ENCODE measurements around the gene DEFB131A.
"Not testable (repeated sequence)": the region's sequence is repeated elsewhere in the genome, so short reads cannot be mapped to it uniquely, and the experiment has no call there.

Gene DEFB131A, protein sequence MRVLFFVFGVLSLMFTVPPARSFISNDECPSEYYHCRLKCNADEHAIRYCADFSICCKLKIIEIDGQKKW

DNA sequence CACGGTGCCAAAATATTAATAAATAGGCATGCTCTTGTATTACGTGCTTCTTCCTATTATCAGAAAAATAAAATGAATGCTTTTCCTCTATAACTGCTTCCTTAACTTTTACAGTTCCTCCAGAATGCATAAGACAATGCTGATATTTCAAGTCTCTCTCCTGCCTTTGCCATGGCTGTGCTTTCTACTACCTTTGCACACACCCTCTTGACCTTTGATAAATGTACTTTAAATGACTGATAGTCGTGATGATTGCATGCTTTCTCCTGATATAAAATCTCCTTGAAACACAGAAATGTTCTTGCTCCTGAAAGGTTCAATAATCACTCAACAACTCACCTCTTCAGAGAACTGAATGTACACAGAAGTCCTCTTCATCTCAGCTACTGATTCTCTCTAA is at the start of gene DEFB131A:
Gene DEFB131A (plus strand): TSS at position 301 of the 400 bp plus-strand sequence. CDS start 120 bp downstream, outside the sequence.
- ATAC-seq, DNase-seq: not testable (repeated sequence)

DNA sequence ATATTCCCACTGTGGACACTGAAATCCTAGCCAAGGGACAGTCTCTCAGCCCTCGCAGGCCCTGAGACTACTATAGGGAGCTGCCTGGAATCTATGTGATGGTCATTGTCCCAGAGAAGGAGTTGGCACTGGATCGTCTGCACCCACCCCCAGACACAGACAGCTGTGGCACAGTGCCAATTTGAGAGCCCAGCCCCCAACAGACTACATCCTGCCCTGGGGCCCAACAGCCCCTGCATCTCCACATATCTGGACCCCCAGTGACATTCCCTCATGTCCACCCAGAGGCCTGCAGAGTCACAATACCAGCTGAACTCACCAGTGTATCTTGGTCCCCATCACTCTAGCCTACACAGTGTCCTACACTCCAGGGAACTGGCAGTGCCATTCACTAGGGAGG is 38.4 kb upstream of the DEFB131A start:
- not testable (repeated sequence) for DNase-seq, ATAC-seq

DNA sequence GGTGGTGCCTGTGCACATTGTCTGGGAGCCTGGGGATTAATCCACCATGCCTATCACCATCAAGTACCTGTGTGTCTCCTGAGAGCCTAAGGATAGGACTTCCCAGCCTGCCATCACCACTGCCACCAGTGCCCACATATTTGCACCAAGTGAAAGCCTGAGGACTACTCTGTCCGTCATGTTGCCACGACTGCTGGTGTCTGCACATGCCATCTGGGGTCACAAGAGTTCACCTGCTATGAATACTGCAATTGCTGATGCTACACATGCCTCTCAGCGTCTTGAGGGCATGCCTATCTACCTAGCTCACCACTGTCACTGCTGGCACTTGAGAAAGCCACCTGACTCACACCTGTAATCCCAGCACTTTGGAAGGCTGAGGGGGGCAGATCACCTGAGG is 37.7 kb upstream of the DEFB131A start:
- DNase-seq, ATAC-seq: not testable (repeated sequence)

DNA sequence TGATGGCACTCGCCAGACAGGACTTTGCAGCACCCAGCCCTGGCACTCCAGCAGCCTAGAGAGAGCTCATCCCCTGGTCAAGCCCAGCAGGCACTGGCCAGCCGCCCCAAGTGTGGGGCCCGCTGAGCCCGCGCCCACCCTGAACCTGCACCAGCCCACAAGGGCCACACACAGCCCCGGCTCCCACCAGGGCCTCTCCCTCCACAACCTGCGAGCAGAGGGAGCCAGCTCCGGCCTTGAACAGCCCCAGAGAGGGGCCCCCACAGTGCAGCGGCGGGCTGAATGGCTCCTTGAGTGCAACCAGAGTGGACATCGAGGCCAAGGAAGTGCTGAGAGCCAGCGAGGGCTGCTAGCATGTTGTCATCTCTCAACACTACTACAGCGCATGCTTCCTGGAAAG is 34.4 kb upstream of the DEFB131A start:
- no peak for DNase-seq
- ATAC-seq = no peak

DNA sequence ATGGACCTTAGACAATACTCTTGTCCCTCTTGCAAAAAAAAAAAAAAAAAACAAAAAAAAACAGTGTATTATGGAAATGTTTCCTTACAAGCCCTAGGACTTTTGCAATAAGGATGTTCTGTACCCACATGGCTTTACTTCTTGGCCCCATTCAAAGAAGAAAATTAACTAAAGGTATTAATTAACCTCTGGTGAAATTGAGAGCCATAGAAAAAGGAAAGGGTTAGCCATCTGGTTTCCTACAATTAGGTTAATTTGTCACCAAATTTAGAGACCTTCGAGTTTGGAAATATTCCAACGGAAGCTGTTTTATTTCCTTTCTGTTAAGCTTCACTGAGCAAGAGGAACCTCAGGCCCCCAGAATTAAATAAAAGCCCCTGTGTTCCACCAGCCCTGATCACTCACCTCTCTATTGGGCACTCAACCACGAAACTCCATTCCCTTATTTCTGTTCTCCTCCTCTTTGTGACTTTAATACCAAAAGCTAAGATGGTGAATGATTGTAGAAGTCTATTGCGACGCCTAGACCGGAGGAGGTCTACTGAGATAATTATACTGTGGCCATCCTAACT is 22.2 kb upstream of the DEFB131A start:
- ATAC-seq, DNase-seq: not testable (repeated sequence)

DNA sequence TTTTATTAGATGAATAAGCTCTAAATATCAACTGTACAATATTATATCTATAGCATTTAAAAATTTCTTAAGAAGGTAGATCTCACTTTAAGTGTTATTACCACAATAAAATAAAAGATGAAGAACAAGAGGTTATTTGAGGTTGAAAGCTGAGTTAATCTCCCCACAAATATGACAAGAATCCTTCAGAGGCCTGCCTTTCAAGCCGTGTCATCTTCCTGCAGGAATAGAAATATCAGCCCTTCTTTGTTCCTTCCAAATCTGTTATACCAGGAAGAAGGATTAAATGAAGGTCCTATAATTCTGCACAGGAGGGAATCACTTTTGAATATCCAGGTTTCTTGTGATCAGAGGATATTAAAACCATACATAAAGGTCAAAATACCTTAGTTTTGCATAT is 18.3 kb upstream of the DEFB131A start:
- DNase-seq, ATAC-seq: not testable (repeated sequence)

DNA sequence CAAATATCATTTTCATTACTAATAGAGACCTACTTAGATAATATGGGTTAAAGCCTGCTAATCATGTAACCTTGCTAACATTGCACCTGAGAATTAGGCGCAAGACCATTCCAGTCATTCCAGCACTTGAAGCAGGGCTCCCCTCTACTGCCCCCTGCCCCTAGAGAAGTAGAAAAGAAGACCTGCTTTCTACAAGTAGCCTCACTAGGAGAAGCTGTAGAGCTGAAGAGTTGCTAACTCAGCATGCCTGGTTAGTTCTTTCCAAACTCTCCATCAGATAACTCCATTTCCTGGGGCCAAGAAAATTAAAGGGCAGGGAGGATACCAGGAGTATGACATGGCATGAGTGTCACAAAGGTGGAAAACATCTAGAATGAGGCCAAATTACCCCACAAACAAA is 14.2 kb upstream of the DEFB131A start:
- not testable (repeated sequence) for ATAC-seq, DNase-seq

DNA sequence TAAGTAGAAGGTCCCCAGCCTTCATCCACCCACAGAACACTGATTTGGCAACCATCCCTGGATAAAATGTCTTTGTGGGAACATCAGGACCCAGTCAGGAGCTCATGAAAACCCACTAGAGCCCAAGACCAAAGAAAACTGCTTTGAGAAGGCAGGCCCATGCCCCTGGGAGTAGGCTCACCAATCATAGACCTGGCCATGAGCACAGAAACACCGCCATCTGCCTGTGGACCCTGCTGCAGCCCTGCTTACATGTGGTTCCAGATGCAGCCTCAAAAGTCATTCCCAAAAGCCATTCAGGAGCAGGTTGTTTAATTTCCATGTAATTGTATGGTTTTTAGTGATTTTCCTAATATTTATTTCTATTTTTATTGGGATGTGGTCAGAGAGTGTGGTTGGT is 10.9 kb upstream of the DEFB131A start:
- ATAC-seq, DNase-seq: not testable (repeated sequence)

DNA sequence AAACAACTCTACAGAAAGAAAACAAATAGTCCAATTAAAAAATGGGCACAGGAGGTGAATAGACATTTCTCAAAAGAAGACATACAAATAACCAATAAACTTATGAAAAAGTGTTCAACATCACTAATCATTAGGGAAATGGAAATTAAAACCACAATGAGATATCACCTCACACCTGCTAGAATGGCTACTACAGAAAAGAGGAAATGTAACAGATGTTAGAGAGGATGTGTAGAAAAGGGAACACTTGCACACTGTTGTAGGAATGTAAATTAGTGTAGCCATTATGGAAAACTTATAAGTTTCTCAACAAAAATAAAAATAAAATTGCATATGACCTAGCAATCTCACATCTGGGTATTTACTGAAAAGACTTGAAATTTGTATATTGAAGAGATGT is 7.5 kb upstream of the DEFB131A start:
- not testable (repeated sequence) for DNase-seq, ATAC-seq

DNA sequence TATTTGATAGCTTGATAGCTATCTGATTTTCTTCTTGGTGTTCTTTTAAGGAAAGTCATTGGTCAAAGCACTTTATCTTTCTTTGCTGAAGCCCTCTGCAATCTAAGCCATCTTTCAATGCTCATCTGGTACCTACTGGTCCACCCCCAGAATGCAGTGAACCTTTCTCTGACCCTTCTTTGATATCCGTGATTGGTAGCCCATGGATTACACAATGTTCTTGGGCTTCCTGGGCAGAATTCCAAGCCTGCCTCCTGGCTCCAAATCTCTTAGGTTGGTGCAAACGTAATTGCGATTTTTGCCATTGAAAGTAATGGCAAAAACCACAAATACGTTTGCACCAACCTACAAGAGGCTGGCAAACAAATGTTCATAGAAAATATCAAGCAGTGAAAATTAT is 1.9 kb upstream of the DEFB131A start:
- not testable (repeated sequence) for ATAC-seq, DNase-seq

DNA sequence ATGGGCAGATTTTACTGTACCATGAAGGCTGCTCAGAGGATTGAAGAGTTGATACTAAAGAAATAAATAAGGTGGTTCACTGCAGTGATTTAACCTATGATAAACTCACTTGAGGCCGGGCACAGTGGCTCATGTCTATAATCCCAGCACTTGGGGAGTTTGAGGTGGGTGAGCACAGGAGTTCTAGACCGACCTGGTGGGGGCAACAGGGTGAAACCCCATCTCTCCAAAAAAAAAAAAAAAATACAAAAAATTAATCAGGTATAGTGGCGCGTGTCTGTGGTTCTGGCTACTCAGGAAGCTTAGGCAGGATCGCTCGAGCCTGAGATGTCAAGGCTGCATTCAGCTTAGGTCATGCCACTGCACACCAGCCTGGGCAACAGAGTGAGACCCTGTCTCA is 467 bp downstream of the DEFB131A start:
- ATAC-seq, DNase-seq: not testable (repeated sequence)

DNA sequence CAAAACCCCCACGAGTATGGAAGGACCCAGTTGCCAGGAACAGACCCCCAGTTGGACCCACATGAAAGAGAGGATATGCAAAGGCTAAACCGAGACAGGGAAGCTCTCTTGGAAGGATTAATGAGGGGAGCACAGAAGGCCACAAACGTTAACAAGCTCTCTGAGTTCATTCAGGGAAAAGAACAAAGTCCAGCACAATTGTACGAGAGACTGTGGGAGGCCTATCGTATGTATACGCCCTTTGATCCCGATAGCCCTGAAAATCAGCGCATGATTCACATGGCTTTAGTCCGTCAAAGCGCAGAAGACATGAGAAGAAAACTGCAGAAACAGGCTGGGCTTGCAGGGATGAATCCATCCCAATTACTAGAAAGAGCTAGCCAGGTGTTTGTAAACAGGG is 8.0 kb downstream of the DEFB131A start:
- not testable (repeated sequence) for DNase-seq, ATAC-seq

DNA sequence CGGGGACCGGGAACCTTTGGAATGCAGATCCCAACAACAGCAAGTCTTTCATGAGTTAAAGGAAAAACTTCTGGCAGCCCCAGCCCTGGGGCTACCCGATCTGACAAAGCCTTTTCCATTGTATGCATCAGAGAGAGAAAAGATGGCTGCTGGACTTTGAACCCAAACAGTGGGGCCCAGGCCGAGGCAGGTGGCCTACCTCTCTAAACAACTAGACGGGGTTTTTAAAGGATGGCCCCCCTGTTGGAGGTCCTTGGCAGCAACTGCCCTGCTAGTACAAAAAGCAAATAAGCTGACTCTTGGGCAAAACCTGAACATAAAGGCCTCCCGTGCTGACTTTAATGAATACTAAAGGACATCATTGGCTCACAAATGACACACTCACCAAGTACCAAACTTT is 10.1 kb downstream of the DEFB131A start:
- DNase-seq, ATAC-seq: not testable (repeated sequence)

DNA sequence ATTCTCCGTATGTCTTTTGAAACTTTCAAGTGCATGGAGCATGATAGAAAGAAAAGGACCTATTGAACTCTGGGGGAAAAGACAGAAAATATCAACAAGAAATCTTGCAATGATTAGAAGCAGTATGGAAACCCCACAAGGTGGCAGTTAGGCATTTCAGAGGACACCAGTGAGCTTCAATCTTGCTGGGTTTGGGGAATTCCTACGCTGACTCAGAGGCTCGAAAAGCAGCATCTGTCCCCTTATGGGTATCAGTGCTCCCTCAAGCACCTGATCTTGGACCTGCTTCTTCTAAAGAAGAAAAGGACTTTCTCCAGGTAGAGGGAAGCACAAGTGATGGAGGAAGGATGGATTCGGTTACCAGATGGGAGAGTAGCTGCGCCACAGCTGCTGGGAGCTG is 10.8 kb downstream of the DEFB131A start:
- not testable (repeated sequence) for DNase-seq, ATAC-seq

DNA sequence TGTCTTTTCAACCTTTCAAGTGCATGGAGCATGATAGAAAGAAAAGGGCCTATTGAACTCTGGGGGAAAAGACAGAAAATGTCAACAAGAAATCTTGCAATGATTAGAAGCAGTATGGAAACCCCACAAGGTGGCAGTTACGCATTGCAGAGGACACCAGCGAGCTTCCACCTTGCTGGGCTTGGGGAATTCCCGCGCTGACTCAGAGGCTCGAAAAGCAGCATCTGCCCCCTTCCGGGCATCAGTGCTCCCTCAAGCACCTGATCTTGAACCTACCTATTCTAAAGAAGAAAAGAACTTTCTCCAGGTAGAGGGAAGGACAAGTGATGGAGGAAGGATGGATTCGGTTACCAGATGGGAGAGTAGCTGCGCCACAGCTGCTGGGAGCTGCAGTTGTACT is 35.3 kb downstream of the DEFB131A start:
- not testable (repeated sequence) for ATAC-seq, DNase-seq

DNA sequence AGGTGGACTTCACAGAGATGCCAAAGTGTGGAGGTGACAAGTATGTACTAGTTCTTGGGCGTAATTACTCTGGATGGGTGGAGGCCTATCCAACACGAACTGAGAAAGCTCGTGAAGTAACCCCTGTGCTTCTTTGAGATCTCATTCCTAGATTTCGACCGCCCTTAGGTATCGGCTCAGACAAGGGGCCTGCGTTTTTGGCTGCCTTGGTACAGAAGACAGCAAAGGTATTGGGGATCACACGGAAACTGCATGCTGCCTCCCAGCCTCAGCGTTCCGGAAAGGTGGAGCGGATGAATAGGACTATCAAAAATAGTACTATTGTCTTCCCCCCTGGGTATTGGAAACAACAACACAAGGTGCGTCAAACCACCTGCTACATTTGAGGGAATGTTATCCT is 35.9 kb downstream of the DEFB131A start:
- ATAC-seq, DNase-seq: not testable (repeated sequence)

DNA sequence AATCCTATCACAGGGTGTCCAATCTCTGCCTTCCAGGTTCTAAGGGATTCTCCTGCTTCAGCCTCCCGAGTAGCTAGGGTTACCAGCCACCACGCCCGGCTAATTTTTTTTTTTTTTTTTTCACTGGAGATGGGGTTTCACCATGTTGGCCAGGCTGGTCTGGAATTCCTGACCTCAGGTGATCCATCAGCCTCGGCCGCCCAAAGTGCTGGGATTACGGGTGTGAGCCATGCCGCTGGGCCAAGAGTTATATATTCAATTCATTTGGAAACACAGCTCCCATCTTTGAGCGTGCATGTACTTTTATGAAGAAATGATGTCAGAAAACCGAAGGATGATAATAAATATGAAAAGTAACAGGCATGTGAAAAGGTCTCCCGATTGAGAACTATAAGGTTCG is 38.7 kb downstream of the DEFB131A start:
- not testable (repeated sequence) for ATAC-seq, DNase-seq

DNA sequence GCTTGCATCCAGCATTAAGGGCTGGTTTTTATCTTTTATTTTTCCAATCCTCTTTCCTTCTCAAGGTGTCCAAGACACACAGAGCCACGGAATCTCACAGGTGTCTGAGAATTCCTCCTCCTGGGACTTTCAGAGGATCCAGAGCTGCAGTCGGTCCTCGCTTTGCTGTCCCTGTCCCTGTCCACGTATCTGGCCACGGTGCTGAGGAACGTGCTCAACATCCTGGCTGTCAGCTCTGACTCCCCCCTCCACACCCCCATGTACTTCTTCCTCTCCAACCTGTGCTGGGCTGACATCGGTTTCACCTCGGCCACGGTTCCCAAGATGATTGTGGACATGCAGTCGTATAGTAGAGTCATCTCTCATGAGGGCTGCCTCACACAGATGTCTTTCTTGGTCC is 39.5 kb downstream of the DEFB131A start:
- DNase-seq, ATAC-seq: not testable (repeated sequence)

DNA sequence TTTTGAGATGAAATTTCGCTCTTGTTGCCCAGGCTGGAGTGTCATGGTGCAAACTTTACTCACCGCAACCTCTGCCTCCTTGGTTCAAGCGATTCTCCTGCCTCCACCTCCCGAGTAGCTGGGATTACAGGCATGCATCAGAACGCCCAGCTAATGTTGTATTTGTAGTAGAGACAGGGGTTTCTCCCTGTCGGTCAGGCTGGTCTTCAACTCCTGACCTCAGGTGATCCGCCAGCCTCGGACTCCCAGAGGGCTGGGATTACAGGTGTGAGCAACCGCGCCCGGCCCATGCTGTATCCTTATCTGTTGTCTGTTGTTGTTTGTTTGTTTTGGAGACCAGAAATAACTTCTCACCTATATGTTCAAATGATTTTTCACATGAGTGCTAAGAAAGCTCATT is 42.7 kb downstream of the DEFB131A start:
- ATAC-seq, DNase-seq: not testable (repeated sequence)

DNA sequence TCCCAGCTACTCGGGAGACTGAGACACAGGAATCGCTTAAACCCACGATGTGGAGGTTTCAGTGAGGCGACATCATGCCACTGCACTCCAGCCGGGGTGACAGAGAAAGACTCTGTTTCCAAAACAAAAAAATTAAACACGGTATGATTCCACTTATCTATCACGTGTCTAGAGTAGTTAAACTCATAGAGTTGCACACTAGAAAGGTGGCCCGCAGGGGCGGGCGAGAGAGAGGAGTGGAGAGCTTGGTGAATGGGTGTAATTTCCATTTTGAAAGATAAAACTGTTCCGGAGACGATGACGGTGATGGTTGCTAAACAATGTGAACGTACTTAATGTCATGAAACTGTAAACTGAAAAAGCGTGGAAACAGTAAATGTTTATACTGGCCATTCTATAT is 44.6 kb downstream of the DEFB131A start:
- DNase-seq = not testable (repeated sequence)

DNA sequence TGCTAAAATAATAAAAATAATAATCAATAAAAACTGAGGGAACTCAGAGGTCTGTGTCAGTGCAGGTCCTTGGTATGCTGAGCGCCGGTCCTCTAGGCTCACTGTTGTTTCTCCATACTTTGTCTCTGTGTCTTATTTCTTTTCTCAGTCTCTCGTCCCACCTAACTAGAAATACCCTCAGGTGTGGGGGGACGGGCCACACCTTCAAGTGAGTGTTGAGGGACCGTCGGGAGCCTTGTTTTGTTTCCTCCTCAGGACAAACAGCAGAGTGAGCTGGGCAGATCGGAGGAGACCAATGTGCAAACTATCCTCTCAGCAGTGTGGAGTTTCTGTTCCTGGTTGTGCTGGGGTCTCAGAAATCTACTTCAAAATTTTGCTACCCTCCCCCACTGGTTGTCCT is 46.3 kb downstream of the DEFB131A start:
- ATAC-seq, DNase-seq: not testable (repeated sequence)

More for the DNA sequence above, 44.6 kb downstream of the DEFB131A start:
- not testable (repeated sequence) for ATAC-seq

DNA sequence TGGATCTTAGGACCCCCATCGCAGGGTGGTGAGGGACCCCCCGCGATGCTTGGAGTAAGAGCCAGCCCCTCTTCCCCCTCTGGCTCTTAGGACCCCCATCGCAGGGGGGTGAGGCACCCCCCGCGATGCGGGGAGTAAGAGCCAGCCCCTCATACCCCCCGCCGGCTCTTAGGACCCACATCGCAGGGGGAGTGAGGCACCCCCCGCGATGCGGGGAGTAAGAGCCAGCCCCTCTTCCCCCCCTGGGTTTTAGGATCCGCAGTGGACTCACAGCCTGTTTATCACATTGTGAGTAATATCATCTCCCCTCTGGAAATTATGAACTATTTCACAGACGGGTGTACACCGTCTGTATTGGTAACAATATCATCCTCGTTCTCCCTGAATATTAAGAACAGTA is 46.8 kb downstream of the DEFB131A start:
- ATAC-seq, DNase-seq: not testable (repeated sequence)

DNA sequence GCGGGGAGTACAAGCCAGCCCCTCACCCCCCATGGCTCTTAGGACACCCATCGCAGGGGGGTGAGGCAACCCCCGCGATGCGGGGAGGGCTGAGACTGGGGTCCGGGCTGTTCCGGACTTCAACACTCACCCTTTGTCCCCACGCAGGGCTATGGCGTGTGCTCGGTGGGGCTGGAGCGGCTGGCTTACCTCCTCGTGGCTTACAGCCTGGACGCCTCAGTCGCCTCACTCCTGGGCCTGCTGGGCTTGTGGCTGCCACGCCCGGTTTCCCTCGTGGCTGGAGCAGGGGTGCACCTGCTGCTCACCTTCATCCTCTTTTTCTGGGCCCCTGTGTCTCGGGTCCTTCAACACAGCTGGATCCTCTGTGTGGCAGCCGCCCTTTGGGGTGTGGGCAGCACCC is 49.4 kb downstream of the DEFB131A start:
- DNase-seq, ATAC-seq: not testable (repeated sequence)

Measured in stimulated activated naive CD8-positive, alpha-beta T cell treated with anti-CD3 and anti-CD28 coated beads, Interleukin-15, Interleukin-2, amounts not matched to agents 100 U/mL and 50 U/mL, for 24 hours (primary cell).